B cell (primary cell): ENCODE results near the gene MYLK3.

ENCODE experiments used
- CTCF ChIP-seq: fragments of 200-600 bp; IDR thresholded peaks from one replicate; pipeline ENCODE4 v1.8.0; 2022; ENCODE audit warnings: antibody characterized with exemption, mild to moderate bottlenecking
- EZH2 ChIP-seq: IDR thresholded peaks from 2 replicates; pipeline ENCODE4 v1.6.1; 2012; ENCODE audit warnings: borderline replicate concordance, low read depth, mild to moderate bottlenecking, moderate library complexity, low read length; ENCODE audit not compliant: insufficient read depth, poor library complexity, severe bottlenecking

- TF ChIP-seq CTCF (no peak), EZH2 (no peak)
Measured at GRCh38 chr16:46793841-46794240, 45.7 kb upstream of the MYLK3 start.
